HG03103 (cell line): ENCODE data around the gene SOX3.

ENCODE experiments used
- ATAC-seq: cut with Tn5 transposase; IDR thresholded peaks from one replicate; pipeline ENCODE4 v1.9.1; 2021; ENCODE audit warnings: low read depth; ENCODE audit not compliant: unreplicated experiment

Gene SOX3

DNA sequence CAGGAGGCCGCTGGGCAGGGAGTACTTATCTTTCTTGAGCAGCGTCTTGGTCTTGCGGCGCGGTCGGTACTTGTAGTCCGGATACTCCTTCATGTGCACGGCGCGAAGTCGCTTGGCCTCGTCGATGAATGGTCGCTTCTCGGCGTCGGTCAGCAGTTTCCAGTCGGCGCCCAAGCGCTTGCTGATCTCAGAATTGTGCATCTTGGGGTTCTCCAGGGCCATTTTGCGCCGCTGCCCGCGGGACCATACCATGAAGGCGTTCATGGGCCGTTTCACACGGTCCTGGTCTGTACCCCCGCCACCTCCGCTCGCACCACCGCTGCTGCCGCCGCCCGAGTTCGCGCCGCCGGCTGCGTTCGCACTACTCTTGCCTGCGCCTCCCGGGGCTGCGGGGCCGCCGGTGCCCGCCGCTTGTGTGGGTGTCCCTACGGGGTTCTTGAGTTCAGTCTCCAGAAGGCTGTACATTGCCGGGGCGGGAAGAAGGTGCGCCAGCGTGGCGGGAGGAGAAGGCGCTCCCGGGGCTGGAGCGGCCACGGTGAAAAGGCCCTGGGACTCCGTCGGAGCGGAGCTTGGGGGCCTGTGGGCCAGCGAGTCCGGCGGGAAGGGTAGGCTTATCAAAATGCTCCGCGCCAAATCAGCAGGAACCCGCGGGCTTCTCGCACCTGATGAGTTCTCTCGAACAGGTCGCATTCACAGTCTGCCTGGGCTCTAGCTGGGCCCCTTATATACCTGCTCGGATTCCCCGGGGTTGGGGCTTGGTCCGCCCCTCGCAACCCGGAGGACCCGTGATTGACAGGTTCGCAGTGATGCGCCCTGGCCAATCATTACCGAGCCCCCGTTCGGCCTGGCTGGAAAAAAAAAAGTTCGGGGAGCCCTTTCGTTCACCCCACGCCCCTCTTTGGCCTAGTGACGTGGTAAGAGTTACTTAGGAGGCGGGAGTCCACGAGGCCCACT, at the start of gene SOX3:
Gene SOX3, minus strand, starts transcription at position 699 of the 954 bp plus-strand sequence. Its CDS starts 9 bp downstream, at position 690.
- ATAC-seq = no peak

DNA sequence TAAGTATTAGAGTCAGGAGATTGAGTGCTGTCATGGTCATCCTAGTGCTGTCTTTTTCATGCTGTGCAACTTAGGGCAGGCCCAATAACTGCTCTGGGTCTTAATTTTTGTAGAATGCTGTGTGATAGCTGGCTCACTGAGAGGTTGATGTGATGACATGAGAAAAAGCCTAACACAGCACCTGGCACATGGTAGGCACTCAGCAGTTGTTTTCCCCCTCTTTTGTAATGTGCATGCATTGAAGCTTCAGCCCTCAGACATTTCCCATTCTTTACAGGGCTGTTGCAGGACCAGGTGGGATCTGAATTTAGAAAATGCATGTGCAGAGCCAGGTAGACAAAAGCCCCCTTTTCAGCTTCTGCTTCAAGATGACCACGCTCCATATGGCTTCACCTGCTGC, 44.1 kb upstream of the SOX3 start:
- ATAC-seq = no peak

DNA sequence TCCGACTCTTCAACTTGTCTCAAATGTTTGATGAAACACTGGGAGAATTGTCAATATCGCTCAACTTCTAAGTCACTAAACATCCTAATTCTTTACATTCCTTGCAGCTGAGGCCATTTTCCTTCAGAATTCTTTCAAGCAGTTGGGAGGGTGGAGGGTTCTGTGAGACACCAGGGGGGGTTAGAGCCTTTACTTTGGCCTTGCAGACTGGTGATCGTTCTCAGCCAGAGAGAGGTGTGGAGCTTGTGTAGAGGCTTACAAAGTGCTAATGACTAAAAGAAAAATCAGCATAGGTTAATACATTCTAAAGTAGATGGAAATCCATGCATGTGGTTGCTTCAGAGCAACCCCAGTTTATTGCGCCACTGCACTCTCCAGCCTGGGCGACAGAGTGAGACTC, 21.3 kb upstream of the SOX3 start:
- ATAC-seq = no peak

DNA sequence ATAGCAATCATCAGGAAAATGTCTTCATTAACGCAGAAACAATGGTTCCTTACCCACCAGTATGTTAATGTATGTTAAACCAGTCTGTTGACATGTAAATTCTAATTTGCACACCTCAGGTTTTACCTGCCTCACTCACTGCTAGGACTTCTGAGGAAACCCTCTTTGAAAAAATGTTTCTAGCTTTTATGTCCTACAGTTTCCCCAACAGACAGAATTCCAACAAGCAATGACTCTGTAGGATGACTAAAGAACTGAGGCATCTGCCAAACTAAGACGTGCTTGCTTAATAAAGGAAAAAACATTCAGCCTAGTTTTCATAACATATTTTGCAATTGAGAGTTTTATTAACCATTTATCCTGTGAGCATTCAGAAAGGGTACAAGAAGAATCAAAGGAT, 20.6 kb upstream of the SOX3 start:
- no peak for ATAC-seq

DNA sequence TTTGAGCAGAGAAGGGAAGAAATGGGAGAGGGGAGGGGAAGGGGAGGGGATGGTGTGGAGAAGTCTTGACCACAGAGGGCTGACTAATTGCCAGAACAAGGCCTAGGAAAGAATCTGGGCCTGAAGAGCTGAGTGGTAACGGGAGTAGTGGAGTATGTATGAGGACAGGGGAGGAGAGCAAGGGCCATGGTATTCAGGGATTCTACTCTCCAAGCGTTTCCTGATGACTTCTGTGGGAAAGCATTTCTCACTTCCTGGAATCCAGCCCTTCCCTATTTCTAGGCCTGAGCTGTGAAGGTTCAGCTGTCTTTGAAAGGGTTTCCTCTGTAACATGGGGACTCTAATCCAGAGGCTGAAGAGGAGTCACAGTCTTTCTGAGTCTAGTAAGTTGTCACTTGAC, 19.7 kb upstream of the SOX3 start:
- ATAC-seq = no peak

DNA sequence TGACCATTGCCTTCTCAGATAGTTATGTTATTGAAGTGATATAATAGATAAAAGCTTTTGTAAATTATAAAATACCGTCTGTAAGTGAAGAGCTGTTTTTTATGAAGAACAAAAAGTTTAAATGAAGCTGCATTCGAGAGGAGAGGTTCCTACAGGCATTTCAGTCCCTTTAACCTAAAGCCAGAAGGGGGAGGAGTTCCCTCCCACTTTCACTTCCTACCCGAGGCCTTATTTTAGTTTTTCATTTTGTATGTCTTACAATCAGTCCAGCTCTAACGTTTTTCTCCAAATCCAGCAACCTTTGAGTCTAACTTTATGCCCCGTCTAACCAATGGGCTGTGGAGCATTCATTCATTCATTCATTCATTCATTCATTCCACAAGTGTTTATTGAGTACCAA, 16.5 kb upstream of the SOX3 start:
- ATAC-seq = peak; percentile 79

DNA sequence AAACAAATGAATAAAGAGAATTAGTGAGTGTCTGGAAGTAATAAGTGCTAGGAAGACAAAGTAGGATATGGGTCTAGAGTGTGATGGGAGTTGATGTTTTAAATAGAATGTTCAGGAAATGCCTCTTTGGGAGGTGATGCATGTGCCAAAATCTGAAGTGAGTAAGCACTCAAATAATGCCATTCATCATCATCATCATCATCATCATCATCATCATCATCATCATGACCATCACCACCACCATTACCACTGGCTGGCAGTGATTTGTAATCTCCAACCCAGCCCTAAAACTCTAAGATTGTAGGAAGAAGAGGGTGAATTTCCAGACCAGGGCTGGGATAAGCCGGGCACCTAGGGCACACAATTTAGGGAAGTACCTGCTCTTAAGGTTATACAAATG, 9.7 kb upstream of the SOX3 start:
- ATAC-seq = no peak

DNA sequence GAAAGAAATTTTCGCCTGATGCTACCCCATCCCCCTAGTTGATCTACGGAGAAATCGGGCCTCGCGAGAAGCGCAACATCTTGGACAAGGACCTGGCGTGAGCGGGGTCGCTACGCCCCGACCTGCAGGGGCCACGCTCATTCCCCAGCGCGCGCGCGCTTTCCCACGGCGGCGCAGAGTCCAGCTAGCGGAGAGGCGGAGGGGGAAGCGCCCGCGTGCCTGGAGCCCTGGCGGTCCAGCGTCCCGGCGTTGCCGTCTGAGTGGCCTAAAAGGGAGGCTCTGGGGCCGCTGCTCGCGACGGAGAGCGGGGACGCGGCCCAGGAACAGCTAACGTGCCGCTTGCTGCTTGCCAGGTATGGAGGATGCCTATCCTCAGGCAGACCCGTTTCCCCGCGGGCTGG, 6.0 kb upstream of the SOX3 start:
- ATAC-seq = no peak

DNA sequence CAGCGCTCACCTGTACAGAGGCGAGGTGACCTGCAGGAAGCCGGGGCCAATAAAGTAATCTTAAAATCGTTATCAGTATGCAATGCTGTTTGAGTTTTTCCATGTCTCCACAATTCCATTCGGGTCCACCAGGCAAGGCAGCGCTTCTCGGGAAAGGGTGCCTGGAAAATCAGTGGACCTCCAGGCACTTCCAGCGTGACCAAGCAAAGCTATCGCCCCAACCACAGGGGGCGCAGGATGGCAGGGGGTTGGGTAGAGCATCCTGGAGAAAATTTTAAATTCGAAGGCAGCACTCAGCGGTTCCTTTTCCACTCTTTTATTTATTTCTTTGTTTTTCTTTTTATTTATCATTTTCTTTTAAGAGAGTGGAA, 5.4 kb upstream of the SOX3 start:
- ATAC-seq = no peak

DNA sequence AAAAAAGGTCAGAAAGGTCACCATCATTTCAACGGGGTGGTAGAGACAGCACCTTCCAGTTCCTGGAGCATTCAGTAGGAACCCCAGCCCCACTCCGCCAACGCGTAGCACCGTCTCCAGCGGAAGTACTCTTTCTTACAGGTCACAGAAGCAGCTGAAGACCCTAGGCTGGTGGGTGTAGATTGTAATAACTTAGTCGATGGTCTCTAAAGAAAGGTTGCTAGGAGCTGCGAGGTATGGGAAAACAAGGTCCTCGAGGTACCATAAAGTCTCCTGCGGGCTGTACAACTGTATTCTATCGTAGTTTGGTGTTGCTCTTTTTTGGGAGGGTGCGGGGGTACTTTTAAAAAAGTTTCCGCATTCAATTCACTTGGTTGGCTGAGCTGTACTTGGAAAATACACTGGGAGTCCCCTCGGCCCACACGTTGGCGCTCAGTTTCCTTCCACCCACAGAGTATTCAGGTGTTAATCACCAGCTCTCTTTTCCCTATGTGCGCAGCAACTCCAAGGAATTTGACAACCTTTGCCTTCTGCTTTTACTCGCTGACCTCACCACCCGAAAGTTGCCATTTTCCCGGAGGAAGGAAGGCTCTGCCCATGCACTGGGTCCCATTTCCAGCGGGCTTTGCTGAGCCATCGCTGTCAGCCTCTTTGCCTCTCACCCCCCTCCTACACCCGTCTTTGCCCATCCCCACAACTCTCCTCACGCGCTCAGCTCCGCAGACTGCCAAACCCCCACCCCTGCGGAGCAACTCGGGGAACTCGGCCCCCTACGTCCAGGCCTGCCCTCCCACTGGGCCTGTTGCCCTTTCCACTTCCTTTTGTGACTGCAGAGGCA, 4.8 kb upstream of the SOX3 start:
- no peak for ATAC-seq

DNA sequence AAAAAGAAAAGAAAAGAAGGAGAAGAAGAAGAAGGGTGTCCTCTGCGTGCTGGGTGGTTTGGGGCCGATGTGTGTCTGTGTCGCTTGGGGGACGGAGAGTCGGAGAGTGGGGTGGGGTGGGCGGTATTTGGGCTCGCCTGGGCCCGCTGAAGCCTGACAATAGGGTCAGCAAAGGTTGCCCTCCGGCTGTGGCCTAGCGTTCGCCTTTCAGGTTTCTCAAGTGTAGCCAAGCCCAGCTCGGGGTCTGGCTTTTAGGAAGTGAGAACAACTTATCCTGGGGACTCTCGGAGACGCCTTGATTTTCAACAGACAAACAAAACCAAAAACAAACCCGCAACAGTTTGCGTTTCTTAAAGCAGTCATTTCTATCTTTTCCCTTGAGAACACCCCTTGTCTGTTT, 4.1 kb upstream of the SOX3 start:
- no peak for ATAC-seq

DNA sequence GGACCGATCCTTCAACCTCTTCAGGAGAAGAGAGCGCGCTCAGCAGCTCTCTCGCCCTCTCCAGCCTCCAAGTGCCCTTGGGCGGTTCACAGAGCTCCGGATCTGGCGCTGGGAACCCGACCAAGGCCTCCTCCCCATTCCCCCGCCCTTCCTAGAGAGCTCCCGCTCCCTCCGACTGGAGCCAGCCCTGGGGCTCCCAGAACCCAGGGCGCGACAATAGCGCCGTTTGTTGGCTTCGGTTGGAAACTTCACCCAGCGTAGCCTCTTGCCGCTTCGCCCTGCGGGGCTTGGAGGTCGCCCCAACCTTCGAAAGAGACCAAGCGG, 3.1 kb upstream of the SOX3 start:
- no peak for ATAC-seq

DNA sequence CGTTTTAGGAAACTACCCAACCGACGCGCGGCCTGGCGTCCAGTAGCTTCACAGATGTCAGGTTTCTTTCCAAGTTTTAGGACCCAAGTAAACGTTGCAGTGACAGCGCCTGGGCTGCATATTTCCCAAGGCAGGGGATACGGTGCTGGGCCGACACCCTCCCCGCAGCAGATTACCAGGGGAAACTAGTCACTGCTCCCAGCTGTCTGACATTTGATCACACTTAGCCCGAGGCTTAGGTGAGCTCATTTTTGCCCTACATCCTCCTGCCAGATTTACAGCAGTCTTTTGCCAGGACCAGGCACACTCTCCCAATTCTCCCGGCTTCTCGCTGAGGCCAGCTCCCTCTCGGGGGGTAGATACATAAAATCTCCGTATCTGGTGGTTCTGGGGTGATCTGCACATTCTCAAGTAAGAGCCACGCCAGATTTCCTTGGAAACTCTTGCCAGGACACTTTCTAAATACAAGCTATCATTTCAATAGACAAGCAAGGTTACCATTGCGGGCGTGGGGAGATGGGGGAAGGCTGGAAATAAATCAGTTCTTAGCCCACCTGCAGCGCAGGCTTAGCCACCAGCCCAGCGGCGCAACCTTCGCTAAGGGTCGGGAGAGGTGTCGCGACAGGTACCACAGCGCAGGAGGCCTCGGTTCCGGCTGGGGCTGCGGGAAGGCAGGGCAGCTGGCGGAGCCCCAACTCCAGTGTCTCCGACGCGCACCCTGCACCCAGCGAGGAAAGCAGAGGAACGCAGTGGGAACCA, 2.5 kb upstream of the SOX3 start:
- no peak for ATAC-seq

DNA sequence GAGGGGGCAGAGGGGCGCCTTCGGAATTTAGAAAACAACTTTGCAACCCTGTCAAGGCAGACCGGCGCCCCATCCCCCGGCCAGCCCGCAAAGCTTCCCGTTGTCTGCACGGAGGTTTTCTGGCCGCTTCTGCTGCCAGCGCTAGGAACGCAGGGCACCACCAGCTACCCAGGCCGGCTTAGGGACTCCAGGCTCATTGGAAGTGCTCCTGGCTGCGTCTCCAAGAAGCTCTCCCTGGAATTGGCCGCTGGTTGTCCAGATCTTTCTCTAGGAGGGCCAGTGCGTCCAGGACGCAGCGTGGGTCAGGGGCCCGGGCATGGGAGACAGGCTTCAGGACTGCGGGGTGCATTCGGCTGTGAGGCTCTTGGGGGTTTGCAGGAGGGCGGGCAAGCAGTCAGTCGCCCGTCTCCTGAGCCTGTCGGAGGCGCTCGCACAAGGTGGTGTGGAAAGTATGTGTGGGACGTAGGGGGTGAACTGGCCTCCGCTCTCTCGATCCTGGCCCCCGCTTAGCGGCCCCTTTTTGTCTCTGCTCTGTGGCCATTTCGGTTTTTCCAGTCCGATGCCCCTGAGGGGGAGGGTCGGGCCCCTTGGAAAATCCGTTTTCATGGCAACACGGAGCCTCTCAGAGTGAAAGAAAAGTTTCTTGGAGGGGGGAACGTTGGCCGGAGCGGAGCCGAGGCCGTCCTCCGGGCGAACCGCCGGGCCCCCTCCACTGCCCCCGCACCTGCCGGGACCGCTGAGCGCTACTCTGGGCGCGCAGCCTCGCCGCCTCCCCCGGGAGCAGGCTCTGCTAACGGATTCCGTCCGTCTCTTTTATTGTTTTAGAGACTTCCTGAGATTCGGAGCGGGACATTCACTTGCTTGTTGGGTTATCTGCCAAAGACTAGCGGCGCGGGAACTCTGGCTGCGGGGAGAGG, 810 bp upstream of the SOX3 start:
- no peak for ATAC-seq

DNA sequence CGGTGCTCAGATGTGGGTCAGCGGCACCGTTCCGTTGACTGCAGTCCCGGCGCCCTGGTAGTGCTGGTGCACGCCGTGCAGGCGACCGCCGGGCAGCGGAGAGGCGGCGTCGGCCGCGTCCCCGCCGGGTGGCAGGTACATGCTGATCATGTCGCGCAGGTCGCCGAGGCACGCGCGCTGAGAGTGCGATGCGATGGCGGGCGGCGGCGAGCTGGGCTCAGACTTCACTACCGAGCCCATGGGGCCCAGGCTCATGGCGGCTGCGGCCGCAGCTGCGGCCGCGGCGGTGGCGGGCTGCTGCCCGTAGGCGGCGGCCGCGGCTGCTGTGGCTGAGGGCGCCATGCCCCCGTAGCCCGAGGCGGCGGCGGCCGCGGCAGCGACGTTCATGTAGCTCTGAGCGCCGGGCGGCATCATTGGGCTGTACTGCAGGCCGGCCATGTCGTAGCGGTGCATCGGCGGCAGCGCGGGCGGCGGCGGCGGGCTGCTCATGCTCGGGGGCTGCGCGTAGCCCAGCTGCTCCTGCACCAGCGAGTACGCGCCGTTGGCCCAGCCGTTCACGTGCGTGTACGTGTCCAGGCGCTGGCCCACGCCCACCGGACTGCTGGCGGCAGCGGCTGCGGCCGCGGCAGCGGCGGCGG, 1.0 kb downstream of the SOX3 start:
- no peak for ATAC-seq

DNA sequence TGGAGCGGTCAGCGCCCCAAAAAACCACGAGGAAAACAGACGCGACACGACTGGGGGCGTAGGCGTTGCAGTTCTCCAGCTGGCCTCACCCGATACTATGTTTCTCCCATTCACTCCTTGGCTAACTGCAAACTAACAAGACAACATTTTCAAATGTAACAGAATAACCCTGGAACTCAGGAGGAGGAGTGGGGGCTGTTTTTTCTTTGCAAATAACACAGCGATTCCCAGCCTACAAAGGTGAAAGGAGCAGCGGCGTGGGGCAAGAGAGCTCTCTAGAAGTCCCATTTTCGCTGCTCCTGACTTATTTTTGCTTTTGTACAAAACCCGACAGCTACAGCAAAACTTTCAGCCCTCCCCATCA, 1.6 kb downstream of the SOX3 start:
- ATAC-seq = no peak

DNA sequence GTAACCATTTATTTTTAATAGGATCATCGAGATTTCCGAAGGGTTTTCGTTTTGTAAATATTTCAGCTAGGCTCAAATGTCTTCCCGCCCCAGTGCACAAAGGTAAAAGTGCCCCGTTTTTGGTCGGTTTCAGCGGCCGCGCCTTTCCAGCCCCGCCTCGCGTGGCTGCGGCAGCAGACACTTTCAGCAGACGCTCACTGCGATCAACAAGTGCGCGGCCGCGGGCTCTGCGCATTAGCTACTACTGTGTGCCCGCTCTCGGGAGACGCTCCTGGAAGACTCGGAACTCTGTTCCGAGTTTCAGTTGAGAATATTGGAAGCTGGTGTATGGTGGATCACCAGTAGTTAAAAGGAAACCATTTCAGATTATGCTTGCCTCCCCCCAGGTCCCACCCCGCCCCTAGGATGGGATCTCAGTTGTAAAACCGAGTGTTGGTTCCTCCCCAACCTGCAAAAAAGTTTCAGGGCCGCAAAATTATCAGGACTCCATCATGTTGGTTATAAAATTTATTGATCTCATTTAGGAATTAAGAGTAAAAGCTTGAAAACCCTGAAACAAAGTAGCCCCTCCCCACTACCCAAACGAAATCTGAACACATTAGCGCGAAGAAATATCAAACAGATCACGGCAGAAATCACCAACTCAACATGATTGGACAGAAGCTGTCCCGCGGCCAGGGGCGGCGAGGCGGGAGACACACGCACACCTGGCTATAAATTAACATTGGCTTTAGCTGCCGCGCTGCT, 2.2 kb downstream of the SOX3 start:
- no peak for ATAC-seq

DNA sequence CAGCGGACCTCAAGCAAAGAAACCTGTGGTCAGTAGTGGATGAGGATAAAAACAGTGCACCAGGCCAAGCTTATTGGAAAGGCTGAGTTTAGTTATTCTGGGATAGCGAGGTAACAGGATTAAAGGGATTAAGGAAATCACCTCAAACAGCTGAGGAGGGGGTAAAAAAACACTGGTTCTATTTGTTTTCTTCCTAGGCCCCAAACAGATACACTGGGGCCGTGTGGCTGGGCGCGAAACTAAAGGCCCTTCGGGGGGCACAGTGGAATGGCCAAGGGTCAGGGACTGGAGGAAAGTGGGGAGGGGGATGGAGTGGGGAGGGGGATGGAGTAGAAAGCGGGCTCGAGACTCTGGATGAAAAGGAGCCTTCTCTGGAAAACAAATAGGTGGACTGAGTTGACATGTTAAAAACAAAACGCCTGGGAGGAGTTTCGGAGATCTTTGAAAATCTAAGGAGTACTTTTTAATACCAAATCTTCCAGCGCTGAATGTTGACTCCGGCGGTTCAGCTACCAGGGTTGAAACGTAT, 2.9 kb downstream of the SOX3 start:
- ATAC-seq = no peak

DNA sequence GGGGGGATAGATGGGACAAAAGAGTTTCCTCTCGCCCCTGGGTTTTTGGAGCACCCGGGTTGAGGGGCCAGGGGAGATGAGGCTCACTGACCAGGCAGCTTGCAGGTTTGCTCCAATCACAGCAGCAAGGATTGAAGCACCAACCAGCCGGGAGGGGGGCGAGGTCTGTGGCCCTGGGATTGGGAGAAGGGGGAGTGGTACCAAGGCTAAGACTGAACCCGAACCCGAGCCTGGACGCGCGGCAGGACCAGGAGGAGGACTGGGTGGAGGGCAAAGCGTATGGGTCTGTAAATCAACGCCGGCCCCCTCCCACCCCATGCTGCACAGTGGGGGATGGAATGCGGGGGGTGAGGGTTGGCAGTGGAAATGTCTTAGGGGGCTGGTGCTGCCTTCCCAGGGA, 3.5 kb downstream of the SOX3 start:
- ATAC-seq = no peak
